GM21737 (cell line): ENCODE measurements around the gene SEC16A.
"Not testable (repeated sequence)": the region's sequence is repeated elsewhere in the genome, so short reads cannot be mapped to it uniquely, and the experiment has no call there.

ENCODE experiments used
- ATAC-seq: cut with Tn5 transposase; IDR thresholded peaks from one replicate; pipeline ENCODE4 v1.9.1; 2021; ENCODE audit warnings: mild to moderate bottlenecking, moderate library complexity; ENCODE audit not compliant: unreplicated experiment

Gene SEC16A

DNA sequence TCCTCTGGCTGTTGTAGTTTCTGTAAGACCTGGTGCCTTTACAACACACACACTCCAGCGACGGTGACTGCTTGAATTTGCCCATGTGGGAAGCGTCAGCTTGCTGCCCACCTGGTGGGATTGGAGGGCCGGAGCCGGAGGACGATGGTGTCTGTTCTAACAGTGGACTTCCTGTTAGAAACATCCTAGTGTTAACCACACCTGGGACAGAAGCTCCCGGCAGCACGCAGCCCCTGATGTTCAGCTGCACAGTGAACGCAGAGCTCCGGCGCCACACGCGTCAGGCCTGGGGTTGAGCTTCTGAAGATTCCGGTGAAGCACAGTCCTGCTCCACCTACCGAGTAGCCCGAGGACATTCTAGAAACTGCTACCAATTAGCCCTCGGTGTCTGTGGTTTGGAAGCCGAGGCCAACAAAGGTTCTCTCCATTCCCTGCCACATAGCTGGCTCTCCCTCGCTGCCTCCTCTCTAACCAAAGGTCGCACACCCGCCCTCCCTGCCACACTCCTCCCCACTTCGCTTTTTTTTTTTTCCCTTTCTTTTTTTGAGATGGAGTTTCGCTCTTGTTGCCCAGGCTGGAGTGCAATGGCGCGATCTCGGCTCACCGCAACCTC lies 58.0 kb downstream of the SEC16A start:
- ATAC-seq = no peak

DNA sequence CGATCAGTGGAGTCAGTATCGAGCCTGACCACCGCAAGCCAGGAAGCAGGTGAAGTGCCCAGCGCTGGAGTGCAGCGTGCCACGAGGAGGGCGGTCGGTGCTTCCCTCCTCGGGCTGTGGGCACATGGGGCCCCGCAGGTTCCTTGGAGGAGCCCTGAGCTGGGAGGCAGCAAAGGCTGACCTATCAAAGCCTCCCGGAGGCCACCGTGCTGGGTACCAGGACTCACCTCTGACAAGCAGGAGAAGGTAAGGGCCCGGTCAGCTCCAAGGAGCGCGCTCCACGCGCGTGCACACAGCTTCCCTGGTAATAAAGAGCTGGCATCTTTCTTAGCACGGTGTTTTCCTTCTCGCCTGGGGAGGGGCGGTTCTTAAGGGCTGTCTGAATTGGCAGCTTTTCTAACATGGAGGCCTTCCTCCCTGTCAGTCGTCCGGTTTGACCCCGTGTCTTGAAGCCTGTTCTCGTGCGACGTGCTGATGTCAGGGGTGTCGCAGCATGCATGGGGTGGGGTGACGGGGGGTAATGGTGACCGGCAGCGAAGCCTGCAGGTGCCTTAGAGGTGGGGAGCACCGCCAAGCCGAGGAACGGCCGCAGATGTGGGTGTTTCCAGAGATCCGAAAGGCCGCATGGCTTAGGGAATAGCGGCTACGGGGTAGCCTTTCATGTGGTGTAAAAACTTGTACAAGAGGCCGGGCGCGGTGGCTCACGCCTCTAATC lies 59.3 kb downstream of the SEC16A start:
- no peak for ATAC-seq

DNA sequence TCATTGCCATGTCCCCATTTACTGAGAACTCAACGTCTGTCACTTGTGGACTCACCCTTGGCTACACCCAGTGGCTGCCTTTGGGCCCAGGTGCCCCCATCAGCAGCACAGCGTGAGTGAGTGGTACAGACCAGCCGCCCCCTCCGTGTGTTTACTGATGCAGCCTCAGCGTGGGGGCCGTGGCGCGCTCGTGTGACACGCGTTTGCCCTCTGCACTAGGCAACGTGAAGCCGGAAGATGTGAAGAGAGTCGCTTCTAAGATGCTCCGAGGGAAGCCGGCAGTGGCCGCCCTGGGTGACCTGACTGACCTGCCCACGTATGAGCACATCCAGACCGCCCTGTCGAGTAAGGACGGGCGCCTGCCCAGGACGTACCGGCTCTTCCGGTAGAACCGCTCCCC lies 60.0 kb downstream of the SEC16A start:
- no peak for ATAC-seq

GRCh38 chr9:136421791-136422190 lies 61.0 kb downstream of the SEC16A start:
- no peak for ATAC-seq

DNA sequence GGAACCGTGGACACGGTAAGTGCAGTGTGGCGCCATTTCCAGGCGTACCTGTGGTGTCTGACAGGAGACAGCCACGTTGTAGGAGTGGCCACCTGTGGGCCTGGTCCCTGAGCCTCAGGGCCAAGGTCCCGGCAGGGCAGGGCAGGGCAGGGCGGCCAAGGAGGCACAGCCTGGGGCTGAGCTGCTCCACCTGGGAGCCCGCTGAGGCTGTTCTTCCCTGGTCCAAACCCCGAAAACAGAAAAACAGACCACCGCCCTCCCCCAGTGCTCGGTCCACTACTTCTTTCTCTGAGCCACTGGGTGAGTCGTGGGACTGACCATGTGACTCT lies 63.8 kb downstream of the SEC16A start:
- no peak for ATAC-seq

DNA sequence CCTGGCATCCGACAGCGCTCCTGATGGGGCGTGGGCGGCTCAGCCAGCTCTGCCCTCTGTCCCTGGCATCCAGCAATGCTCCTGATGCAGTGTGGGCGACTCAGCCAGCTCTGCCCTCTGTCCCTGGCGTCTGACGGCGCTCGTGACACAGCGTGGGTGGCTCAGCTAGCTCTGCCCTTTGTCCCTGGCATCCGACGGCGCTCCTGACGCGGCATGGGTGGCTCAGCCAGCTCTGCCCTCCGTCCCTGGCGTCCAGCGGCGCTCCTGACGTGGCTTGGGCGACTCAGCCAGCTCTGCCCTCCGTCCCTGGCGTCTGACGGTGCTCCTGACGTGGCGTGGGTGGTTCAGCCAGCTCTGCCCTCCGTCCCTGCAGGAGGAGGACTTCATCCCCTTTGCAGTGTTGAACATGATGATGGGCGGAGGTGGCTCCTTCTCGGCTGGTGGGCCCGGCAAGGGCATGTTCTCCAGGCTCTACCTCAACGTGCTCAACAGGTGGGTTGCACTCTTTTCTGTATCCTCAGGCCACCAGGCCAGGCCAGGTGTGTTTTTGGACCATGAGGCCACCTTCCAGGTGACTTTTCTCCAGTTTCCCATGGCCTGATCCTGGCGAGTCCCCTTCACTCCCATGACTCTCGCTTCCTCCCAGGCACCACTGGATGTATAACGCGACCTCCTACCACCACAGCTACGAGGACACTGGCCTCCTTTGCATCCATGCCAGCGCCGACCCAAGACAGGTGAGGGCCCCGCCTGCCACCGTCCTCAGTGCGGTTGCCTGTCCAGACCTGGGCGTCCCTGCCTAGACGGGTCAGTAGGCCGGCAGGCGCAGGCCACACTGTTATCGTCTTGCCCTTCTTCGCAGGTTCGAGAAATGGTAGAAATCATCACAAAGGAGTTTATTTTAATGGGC lies 64.4 kb downstream of the SEC16A start:
- ATAC-seq = no peak

GRCh38 chr9:136416914-136417313 lies 65.9 kb downstream of the SEC16A start:
- no peak for ATAC-seq

GRCh38 chr9:136416427-136416826 lies 66.4 kb downstream of the SEC16A start:
- ATAC-seq = no peak

DNA sequence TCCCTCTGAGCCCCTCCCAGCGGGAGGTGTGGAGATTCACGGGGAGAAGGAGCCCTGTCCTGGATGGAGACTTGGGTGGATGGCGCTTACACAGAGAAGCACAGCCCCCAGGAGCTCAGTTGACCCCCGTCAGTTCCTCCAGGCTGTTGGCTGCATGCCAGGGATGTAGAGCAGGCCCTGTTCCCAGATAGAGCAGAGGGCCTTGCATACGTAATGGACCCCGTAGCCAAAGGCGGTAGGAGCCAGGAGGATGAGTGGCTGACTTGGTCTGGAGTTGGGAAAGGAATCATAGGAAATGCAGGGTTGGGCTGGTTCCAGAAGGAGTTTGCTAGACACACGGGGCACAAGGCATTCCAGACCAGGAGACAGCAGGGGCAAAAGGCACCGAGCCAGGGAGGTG lies 69.9 kb downstream of the SEC16A start:
- no peak for ATAC-seq

- ATAC-seq = no peak
Observed at GRCh38 chr9:136411378-136411777, 71.5 kb downstream of the SEC16A start.

- ATAC-seq = peak; percentile 73
Observed at GRCh38 chr9:136410500-136411287, 72.1 kb downstream of the SEC16A start, which contains the start of the genes ENTR1 and PMPCA. ENTR1 (minus strand) TSS chr9:136410614; CDS start chr9:136410397, 217 bp downstream. PMPCA (plus strand) TSS chr9:136410658; CDS start chr9:136410669, 11 bp downstream.

DNA sequence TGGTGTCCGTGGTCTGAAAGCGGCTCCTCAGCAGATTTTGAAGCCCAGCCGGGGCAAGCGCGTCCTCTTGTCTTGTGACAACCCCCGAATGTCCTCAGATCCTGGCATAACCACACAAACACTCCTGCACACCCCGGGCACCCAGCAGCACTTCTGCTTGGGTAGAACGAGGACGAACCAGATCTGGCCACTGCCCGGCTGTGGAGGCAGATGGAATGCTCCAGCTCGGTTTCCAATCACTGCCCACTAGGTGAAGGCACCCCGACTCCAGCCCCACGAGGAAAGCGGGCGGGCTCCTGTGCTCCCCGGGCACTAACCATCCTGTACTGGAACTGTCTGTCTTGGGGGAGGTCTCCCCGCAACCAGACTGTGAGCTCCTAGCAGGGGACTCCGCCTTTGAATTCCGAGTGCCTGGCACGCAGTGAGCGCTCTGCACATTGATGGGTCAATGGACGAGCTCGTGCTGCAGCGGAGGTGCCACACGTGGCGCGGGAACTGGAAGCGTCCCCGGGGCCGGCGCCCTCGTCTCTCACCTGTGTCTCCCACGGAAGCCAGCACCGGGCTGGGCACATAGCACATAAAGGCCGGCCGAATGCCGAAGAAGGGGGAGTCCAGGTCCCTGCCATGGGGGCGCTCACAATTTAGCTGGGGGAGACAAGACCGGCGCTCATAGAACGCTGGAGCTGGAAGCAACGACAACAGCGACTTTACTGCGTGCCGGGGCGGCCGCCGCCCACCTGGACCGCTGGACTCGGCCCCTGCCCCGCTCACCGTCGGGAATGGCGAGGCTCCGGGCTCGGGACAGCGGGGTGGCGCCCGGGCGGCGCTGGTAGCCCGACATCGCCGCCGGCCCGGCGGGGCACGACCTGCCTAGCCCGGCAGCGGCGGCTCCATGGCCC lies 73.0 kb downstream of the SEC16A start:
- peak; percentile 15 for ATAC-seq

- ATAC-seq = no peak
Observed at GRCh38 chr9:136407911-136408310, 74.9 kb downstream of the SEC16A start.

- ATAC-seq = not testable (repeated sequence)
Observed at GRCh38 chr9:136407061-136407460, 75.8 kb downstream of the SEC16A start.

DNA sequence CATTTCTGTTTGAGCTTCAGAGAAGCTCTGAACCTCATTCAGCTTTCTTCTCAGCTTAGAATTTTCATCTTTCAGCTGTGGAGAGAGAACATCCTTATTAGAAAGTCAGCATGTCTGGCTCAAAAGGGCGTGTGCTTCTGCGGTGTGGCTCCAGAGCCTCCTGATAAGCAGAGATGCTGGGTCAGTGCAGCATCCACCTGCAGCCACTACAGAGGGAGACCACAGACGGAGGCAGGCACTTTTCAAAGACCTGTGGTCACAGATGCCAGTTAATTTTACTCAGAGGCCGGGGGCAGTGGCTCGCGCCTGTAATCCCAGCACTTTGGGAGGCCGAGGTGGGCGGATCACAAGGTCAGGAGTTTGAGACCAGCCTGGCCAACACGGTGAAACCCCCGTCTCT lies 76.9 kb downstream of the SEC16A start:
- not testable (repeated sequence) for ATAC-seq

DNA sequence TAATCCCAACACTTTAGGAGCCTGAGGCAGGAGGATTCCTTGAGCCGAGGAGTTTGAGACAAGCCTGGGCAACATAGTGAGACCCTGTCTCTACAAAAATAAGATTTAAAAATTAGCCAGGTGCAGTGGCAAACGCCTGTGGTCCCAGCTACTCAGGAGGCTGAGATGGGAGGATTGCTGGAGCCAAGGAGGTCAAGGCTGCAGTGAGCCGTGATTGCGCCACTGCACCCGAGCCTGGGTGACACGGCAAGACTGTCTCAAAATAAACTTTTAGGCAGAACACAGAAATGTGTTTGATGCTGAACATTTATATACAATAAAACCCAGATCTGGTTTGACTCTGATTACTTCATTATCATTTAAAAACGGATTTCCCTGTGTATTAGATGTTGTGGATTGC lies 77.4 kb downstream of the SEC16A start:
- no peak for ATAC-seq

DNA sequence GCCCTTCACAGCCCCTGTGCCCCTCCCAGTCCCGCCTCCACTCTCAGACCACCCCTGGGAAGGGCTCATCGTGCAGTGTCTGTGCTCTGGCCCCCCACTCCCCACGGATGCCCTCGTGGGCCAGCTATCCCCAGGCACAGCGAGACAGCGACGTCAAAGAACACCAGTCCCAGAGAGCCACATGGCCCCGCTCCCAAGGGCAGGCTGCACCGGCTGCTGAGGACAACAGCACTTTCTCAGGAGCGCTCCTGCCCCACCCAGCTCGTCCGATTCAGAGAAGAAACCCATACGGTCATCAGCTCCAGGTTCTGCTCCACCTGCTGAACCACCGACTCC lies 78.1 kb downstream of the SEC16A start:
- ATAC-seq = no peak

- ATAC-seq = no peak
Observed at GRCh38 chr9:136403915-136404800, 78.7 kb downstream of the SEC16A start.

- ATAC-seq = peak; percentile 27
Observed at GRCh38 chr9:136403538-136403914, 79.3 kb downstream of the SEC16A start.
